Fibroblast of mammary gland (primary cell): ENCODE results near the gene TGFB1I1.
"Not testable (repeated sequence)": the region's sequence is repeated elsewhere in the genome, so short reads cannot be mapped to it uniquely, and the experiment has no call there.

ENCODE experiments used
- DNase-seq: peaks from one replicate; pipeline ENCODE4 v3.0.0-alpha.2; 2010; ENCODE audit warnings: low read depth
- H3K4me3 ChIP-seq: 2 replicates; pipeline ENCODE4 v1.5.1; 2011; ENCODE audit warnings: low read depth, mild to moderate bottlenecking, low read length, moderate library complexity; ENCODE audit not compliant: control insufficient read depth
- TF ChIP-seq, protein P1 (sequence below): conservative IDR thresholded peaks from 2 replicates; pipeline ENCODE4 v1.5.1; 2011; ENCODE audit warnings: low read depth, low read length, inconsistent platforms; ENCODE audit not compliant: control insufficient read depth, insufficient read depth

Gene TGFB1I1

DNA sequence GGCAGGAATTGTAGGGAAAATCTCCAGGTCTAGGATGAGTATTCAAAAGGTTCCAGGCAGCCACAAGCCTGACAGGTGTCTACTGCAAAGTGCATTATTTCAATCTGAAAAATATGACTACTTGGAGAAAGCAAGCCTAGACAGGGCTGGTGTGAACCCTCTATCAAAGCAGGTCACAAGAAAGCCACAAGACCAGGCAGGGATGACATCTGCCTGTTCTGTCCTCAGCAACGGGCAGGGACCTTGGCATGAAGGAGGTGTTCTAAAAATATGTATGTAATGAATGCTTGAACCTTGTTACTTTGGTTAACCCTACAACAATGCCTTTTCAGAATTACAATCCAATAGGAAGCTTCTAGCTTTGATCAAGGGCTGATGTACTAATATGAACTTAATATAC is 42.6 kb upstream of the TGFB1I1 start:
- TF ChIP-seq, protein P1, sequence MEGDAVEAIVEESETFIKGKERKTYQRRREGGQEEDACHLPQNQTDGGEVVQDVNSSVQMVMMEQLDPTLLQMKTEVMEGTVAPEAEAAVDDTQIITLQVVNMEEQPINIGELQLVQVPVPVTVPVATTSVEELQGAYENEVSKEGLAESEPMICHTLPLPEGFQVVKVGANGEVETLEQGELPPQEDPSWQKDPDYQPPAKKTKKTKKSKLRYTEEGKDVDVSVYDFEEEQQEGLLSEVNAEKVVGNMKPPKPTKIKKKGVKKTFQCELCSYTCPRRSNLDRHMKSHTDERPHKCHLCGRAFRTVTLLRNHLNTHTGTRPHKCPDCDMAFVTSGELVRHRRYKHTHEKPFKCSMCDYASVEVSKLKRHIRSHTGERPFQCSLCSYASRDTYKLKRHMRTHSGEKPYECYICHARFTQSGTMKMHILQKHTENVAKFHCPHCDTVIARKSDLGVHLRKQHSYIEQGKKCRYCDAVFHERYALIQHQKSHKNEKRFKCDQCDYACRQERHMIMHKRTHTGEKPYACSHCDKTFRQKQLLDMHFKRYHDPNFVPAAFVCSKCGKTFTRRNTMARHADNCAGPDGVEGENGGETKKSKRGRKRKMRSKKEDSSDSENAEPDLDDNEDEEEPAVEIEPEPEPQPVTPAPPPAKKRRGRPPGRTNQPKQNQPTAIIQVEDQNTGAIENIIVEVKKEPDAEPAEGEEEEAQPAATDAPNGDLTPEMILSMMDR, result no peak

DNA sequence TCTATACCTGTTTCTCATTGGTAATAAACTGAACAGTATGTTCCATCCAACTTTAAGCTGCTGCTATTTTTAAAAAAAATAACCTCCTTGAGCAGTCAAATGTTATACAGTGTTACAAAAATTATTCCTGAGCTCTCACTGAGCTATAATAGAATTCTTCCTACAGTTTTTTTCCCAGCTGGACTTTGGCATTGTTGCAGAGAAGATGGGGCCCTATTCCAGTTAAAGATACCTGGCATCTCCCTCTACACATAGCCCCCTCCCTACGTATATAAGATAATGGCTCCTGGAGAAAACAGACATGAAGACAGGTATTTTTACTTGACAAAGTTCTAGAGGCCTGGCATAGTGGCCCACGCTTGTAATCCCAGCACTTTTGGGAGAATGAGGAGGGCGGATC is 42.2 kb upstream of the TGFB1I1 start:
- TF ChIP-seq, protein P1, result no peak
- no peak for DNase-seq
- H3K4me3 ChIP-seq, result no peak overlapping the region

More for the DNA sequence above, 42.6 kb upstream of the TGFB1I1 start:
- no peak overlapping the region for H3K4me3 ChIP-seq
- no peak for DNase-seq

DNA sequence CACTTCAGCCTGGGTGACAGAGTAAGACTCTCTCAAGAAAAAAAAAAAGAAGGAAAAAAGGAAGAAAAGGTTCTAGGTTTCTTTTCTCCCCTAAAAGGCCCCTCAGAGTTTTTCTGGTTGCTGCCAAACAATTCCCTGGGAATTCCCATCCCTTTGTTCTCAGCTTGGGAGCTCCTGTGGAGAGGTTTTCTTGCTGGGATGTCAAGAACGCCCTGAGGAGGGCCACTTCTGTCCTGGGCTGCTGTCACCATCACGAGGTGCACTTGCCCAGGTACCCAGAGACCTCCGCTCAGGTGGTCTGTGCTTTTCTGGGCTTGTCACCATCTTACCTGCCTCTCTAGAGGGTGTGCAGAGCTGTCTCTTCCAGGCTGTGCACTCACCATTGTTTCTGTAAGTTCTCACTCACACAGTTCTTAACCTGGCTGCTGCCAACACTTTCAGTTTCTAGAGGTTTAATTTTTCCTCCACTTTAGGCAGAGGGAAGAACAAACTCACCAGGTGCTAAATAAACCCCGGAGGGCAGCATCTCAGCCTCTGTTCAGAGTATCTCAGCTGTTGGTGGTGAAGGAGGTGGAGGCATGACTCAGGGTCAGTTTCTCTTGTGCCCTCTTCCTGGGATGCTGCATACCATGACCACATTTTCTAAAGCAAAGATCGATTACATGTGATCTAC is 41.4 kb upstream of the TGFB1I1 start:
- no peak for DNase-seq
- no peak overlapping the region for H3K4me3 ChIP-seq
- TF ChIP-seq, protein P1, result no peak

DNA sequence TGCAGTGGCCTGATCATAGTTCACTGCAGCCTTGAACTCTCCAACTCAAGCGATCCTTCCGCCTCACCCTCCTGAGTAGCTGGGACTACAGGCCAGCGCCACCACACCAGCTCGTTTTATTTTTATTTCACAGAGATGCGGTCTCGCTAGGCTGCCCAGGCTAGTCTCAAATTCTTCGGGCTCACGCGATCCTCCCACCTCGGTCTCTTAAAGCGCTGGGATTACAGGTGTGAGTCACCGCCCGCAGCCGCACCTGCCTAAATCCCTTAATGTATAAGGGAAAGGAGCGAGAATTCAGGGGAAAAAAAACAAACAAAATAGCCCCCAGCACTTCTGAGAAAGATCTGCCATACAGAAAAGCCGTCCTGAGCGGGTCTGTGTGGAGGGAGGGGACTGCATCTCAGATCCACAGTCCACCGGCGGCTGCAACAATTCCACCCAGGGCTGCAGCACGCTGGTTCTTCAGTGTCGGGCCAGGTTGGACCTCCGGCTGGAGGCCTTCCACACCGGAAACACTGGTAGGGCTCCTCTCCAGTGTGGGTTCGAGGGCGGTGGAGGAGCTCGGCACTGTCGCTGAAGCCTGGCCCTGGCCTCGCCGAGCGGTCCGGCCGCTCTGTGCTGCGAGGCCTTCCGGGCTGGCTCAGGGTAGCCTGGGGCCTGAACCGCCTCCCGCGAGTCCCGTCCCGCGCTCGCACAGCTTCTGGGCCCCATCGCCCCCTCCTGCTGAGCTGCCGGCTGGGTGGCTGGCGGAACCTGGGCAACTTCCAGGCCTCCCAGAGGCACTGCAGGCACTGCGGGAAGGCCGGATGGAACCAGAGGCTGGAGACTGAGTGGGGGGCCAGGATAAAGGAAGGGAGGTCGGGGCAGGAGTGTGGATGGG is 36.4 kb upstream of the TGFB1I1 start:
- TF ChIP-seq, protein P1, result no peak
- DNase-seq, result no peak
- H3K4me3 ChIP-seq, result no peak overlapping the region

DNA sequence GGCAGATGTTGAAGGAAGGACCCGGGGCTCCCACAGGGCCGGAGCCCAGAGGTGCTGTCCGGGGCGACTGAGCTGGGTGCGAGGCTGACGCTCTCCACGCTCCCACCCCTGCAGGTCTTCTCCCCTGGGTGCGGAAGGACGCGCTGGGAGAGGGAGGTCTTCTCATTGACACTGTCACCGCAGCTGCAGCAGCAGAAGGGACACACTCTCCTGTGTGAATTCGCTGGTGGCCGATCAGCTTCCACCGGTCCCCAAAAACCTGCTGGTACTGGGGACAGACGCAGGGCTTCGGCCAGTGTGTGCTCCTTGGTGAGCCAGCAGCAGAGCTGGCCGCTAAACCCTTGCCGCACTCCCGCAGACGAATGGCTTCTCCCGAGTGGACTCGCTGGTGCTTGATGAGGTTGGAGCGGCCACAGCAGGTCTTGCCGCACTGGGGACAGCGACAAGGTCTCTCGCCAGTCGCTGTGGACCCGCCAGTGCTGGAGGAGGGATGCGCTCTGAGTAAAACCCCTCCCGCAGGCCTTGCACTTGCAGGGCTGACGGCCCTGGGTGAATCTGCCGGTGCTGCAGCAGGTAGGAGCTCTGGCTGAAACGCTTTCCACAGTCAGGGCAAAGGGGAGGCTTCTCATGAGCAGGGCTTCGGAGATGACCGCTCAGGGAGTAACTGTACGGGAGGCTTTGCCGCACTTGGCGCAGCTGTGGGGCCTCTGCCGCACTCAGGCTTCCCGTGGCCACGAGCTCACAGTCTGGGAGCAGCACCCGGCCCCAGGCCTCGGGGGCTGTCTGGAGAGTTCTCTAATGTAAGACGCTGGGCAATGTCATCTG is 35.5 kb upstream of the TGFB1I1 start:
- TF ChIP-seq, protein P1, result no peak
- no peak overlapping the region for H3K4me3 ChIP-seq
- no peak for DNase-seq

DNA sequence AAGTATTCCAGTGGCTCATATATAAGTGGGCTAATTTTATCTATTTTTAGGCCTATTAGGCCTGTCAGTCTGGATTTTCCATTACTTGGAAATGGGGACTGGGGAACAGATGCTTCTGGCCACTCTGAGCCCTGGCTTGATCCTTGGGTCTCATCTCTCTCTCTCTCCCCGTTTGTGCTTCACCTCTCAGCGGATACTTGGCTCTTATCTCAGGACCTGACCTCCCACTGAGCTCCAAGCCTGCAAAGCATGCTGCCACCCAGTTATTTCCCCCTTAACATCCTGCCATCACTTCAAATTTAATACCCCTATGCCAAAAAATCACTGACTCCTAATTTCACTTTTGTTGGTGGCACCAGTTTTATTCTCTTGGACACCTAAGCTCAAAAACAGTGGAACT is 33.5 kb upstream of the TGFB1I1 start:
- TF ChIP-seq, protein P1, result no peak
- no peak overlapping the region for H3K4me3 ChIP-seq
- DNase-seq, result no peak

DNA sequence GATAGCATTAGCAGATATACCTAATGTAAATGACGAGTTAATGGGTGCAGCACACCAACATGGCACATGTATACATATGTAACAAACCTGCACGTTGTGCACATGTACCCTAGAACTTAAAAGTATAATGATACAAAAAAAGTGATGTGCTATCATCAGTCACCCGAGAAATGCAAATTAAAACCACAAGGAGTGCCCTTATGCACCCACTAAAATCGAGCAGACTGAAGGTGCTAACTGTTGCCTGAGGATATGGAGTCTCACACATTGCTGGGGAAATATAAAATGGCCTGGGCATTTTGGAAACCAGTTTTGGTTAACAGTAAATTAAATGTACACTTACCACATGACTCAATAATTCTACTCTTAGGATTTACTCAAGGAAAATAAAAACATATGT is 32.9 kb upstream of the TGFB1I1 start:
- H3K4me3 ChIP-seq, DNase-seq: not testable (repeated sequence)
